Large intestine (tissue), 12 donors: Measurements from ENCODE around the gene FOLH1. TPM values are rescaled to one million over a fixed set of nuclear protein-coding genes. Genes with fewer than 3 reads are reported as not detected.
"Not testable (repeated sequence)": the region's sequence is repeated elsewhere in the genome, so short reads cannot be mapped to it uniquely, and the experiment has no call there.

Source experiments
- DNase-seq, 2 donors: peaks; one replicate each; pipeline versions ENCODE4 v3.0.0 to v3.0.0-alpha.2; 2013
- H3K27ac ChIP-seq: one replicate; pipeline ENCODE4 v1.5.1; 2013; ENCODE audit warnings: low read length
- H3K27me3 ChIP-seq: 2 replicates; pipeline ENCODE4 v1.6.1; 2013; ENCODE audit warnings: low read length; ENCODE audit not compliant: control insufficient read depth, insufficient read depth
- H3K36me3 ChIP-seq: 2 replicates; pipeline ENCODE4 v1.6.1; 2013; ENCODE audit warnings: low read length; ENCODE audit not compliant: control insufficient read depth, insufficient read depth
- H3K4me1 ChIP-seq: one replicate; pipeline ENCODE4 v1.6.1; 2013; ENCODE audit warnings: low read length; ENCODE audit not compliant: control insufficient read depth, insufficient read depth
- H3K4me3 ChIP-seq: one replicate; pipeline ENCODE4 v1.5.1; 2013; ENCODE audit warnings: low read length
- H3K9me3 ChIP-seq: one replicate; pipeline ENCODE4 v1.6.1; 2013; ENCODE audit warnings: mild to moderate bottlenecking, low read depth, low read length, moderate library complexity; ENCODE audit not compliant: control insufficient read depth
- WGBS: methylation state at CpG from one replicate; pipeline ENCODE4 v1.1.5; 2013; ENCODE audit warnings: low lambda C conversion rate; ENCODE audit not compliant: insufficient coverage; 5-methylcytosine and 5-hydroxymethylcytosine counted together
- long read RNA-seq, 11 donors: transcript quantifications; one replicate each; lab custom pipeline, GENCODE V29; 2026
- polyA plus RNA-seq: library from polyadenylated mRNA; unstranded; fragments of 120-200 nt; gene quantifications from one replicate; pipeline ENCODE4 v1.2.1, GENCODE V29; 2013

FOLH1 gene
- 322 TPM for polyA plus RNA-seq
- long read RNA-seq, donor 1, transcript FOLH1-201 (19 exons, 2,635 nt), result major isoform, 29 of 82 reads
- long read RNA-seq, donor 1, partial matches to known transcripts, result 48 of 82 reads
- long read RNA-seq, donor 1, other reads (novel, unspliced or antisense), result 0 of 82 reads
- long read RNA-seq, donor 2, transcript FOLH1-203 (18 exons, 2,403 nt), result minor isoform, 8 of 116 reads
- long read RNA-seq, donor 2, transcript FOLH1-201 (19 exons, 2,635 nt), result major isoform, 25 of 116 reads
- long read RNA-seq, donor 2, partial matches to known transcripts, result 80 of 116 reads
- long read RNA-seq, donor 2, other reads (novel, unspliced or antisense), result 0 of 116 reads
- long read RNA-seq, donor 3, result 0 reads
- long read RNA-seq, donor 4, transcript FOLH1-201 (19 exons, 2,635 nt), result major isoform, 6 of 32 reads
- long read RNA-seq, donor 4, partial matches to known transcripts, result 20 of 32 reads
- long read RNA-seq, donor 4, other reads (novel, unspliced or antisense), result 0 of 32 reads
- long read RNA-seq, donor 5, partial matches to known transcripts, result 12 of 16 reads
- long read RNA-seq, donor 5, other reads (novel, unspliced or antisense), result 0 of 16 reads
- long read RNA-seq, donor 6, transcript FOLH1-204 (14 exons, 1,976 nt), result minor isoform, 10 of 459 reads
- long read RNA-seq, donor 6, transcript FOLH1-203 (18 exons, 2,403 nt), result minor isoform, 14 of 459 reads
- long read RNA-seq, donor 6, transcript FOLH1-201 (19 exons, 2,635 nt), result major isoform, 98 of 459 reads
- long read RNA-seq, donor 6, partial matches to known transcripts, result 331 of 459 reads
- long read RNA-seq, donor 6, other reads (novel, unspliced or antisense), result 0 of 459 reads
- long read RNA-seq, donor 7, transcript FOLH1-201 (19 exons, 2,635 nt), result major isoform, 11 of 40 reads
- long read RNA-seq, donor 7, partial matches to known transcripts, result 23 of 40 reads
- long read RNA-seq, donor 7, other reads (novel, unspliced or antisense), result 0 of 40 reads
- long read RNA-seq, donor 8, transcript FOLH1-203 (18 exons, 2,403 nt), result minor isoform, 11 of 217 reads
- long read RNA-seq, donor 8, transcript FOLH1-201 (19 exons, 2,635 nt), result major isoform, 38 of 217 reads
- long read RNA-seq, donor 8, partial matches to known transcripts, result 163 of 217 reads
- long read RNA-seq, donor 8, other reads (novel, unspliced or antisense), result 0 of 217 reads
- long read RNA-seq, donor 9, transcript FOLH1-203 (18 exons, 2,403 nt), result minor isoform, 11 of 164 reads
- long read RNA-seq, donor 9, transcript FOLH1-201 (19 exons, 2,635 nt), result major isoform, 36 of 164 reads
- long read RNA-seq, donor 9, partial matches to known transcripts, result 112 of 164 reads
- long read RNA-seq, donor 9, other reads (novel, unspliced or antisense), result 0 of 164 reads
- long read RNA-seq, donor 10, transcript FOLH1-203 (18 exons, 2,403 nt), result minor isoform, 22 of 384 reads
- long read RNA-seq, donor 10, transcript FOLH1-204 (14 exons, 1,976 nt), result minor isoform, 10 of 384 reads
- long read RNA-seq, donor 10, transcript FOLH1-201 (19 exons, 2,635 nt), result major isoform, 129 of 384 reads
- long read RNA-seq, donor 10, partial matches to known transcripts, result 217 of 384 reads
- long read RNA-seq, donor 10, other reads (novel, unspliced or antisense), result 5 of 384 reads
- long read RNA-seq, donor 11, transcript FOLH1-201 (19 exons, 2,635 nt), result major isoform, 25 of 61 reads
- long read RNA-seq, donor 11, partial matches to known transcripts, result 32 of 61 reads
- long read RNA-seq, donor 11, other reads (novel, unspliced or antisense), result 0 of 61 reads

DNA sequence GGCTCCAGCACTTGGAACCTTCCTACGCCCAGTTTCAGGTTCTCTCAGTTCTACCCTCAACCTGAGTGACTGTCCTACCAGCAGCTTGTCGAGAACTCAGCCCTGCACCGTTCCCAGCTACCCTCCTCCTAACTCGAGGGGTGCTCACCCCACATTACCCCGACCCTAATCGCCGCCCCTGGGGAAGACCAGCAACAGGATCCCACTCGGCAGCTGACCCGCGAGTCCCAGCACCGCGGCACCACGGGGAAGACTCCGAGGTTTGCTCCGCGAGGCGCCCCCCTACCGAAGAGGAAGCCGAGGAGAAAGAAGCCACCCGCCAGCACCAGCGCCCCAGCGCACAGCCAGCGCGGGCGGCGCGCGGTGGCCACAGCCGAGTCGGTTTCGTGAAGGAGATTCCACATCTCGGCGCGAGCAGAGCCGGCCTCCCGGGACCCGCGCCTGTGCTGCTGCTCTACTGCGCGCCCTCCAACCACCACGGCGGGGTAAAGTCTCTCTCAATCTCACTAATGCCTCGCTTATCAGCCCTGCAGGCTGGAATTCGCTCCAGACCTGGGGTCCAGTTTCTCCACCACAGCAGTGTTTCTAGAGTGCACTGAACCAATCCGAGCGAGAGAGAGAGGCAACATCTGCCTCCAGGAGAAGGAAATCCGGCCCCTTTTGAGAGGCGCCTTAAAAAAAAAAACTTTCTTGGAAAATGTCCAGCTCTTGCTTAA lies at the start of gene FOLH1:
Gene FOLH1, minus strand, starts transcription at position 597 of the 716 bp plus-strand sequence. Its CDS starts 193 bp downstream, at position 404.
- H3K36me3 ChIP-seq, result peaks cover 10% of the 10 kb centered on the region
- no peaks in the 10 kb centered on the region for H3K27me3 ChIP-seq
- peak within 1 kb of the TSS; percentile 94 for H3K27ac ChIP-seq
- H3K4me1 ChIP-seq, result no peaks in the 10 kb centered on the region
- WGBS, result no CpG with 5 or more reads among the region's 48 CpGs
- DNase-seq, result peak; percentile 88 to 94
- no peaks in the 10 kb centered on the region for H3K9me3 ChIP-seq
- H3K4me3 ChIP-seq, result peak within 1 kb of the TSS; percentile 87

DNA sequence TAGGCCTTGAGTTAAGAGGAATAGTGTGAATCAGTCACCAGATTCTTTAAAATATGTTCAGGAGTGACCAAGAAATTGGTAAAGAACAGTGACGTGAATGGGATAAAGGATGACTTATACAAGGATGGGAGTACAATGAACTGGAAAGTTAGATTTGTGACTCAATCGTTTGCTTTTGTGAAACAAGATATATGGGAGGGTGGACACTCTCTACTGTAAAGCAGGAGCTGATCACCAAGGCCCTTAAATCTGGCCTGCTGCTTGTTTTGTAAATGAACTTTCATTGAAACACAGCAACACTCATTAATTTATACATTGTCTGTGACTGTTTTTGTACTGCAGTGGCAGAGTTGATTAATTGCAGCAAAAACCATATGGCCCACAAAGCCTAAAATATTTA lies 46.7 kb upstream of the FOLH1 start:
- not testable (repeated sequence) for H3K4me3 ChIP-seq, H3K27ac ChIP-seq, H3K9me3 ChIP-seq, H3K36me3 ChIP-seq, H3K27me3 ChIP-seq, H3K4me1 ChIP-seq, DNase-seq
- 90% methylated on average over 2 of the region's 2 CpGs for WGBS

DNA sequence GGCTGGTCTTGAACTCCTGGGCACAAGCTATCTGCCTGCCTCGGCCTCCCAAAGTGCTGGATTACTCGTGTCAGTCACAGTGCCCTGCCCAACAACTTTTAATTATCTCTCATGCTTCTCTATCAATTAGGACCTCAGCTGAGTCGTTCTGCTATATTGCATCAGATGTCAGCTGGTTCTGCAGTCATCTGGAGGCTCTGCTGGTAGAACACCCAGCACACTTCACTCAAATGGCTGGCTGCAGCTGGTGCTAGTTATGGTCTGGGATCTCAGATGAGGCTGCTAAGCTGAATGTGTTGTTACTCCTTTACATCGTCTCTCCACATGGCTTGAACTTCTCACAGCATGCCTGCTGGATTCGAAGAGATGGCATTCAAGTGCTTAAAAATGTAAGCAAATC lies 42.8 kb upstream of the FOLH1 start:
- H3K4me3 ChIP-seq, H3K9me3 ChIP-seq, H3K36me3 ChIP-seq, DNase-seq, H3K4me1 ChIP-seq, H3K27ac ChIP-seq, H3K27me3 ChIP-seq: not testable (repeated sequence)
- WGBS, result no CpG with 5 or more reads among the region's 5 CpGs

DNA sequence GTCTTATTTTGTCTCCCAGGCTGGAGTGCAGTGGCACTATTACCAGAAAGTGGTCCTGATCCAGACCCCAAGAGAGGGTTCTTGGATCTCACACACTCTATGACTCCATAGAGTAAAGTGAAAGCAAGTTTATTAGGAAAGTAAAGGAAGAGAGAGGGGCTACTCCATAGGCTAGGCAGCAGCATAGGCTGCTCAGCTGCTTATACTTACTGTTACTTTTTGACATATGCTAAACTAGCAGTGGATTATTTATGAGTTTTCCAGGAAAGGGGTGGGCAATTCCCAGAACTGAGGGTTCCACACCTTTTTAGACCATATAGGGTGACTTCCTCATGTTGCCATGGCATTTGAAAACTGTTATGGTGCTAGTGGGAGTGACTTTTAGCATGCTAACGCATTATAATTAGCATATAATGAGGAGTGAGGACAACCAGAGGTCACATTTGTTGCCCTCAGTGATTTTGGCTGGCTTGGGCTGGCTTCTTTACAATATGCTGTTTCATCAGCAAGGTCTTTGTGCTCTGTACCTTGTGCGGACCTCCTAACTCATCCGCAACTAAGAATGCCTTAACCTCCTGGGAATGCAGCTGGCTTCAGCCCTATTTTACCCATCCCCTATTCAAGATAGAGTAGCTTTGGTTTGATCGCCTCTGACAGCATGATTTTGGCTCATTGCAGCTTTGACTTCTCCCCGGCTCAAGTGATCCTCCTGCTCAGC lies 42.2 kb upstream of the FOLH1 start:
- not testable (repeated sequence) for H3K27me3 ChIP-seq, H3K27ac ChIP-seq, H3K9me3 ChIP-seq, H3K4me1 ChIP-seq, H3K4me3 ChIP-seq, DNase-seq, H3K36me3 ChIP-seq
- no CpG with 5 or more reads among the region's 5 CpGs for WGBS

DNA sequence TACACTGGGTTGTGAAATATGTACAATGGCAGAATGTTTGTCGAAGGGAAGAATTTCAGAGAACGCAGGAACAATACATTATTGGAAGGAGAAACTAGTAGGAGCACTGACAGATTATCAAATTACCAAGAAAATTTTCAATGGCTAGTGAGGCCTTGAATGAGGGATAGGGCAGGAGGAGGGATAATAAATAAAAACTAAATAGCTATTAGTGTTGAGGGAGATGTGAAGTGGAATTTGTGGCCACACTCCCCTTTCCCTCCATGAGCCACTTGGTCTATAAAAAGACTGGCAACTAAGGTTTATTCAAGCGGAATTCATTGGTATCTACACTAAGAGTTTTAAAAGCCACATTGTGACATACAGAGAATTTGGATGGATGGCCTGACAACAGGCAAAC lies 41.0 kb upstream of the FOLH1 start:
- not testable (repeated sequence) for H3K4me3 ChIP-seq, H3K9me3 ChIP-seq, DNase-seq, H3K36me3 ChIP-seq, H3K27ac ChIP-seq, H3K4me1 ChIP-seq, H3K27me3 ChIP-seq
- WGBS, result 100% methylated on average over 1 of the region's 3 CpGs

DNA sequence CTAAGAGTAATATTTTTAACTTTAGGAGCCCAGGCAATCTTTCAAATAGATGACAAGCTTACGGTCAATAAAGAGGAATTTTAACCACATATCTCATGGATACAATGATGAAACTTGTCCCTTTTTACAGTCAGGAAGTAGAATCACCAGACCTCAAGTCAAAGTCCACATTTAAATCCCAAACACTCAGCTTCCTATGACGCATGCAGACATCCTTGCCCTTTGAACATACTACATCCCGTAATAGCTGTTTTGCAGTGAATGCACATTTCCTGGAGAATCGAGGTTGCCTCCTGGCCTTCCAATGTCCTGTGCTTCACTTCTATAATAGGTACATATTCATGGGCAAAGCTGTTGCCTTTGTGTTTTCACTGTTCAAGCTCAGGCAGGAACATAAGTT lies 25.3 kb upstream of the FOLH1 start:
- not testable (repeated sequence) for H3K4me3 ChIP-seq, H3K27me3 ChIP-seq, H3K36me3 ChIP-seq, H3K9me3 ChIP-seq, H3K4me1 ChIP-seq
- DNase-seq, result peak; percentile 82 to 90
- WGBS, result 0% methylated on average over 1 of the region's 4 CpGs
- H3K27ac ChIP-seq, result peak overlapping the region; percentile 57

DNA sequence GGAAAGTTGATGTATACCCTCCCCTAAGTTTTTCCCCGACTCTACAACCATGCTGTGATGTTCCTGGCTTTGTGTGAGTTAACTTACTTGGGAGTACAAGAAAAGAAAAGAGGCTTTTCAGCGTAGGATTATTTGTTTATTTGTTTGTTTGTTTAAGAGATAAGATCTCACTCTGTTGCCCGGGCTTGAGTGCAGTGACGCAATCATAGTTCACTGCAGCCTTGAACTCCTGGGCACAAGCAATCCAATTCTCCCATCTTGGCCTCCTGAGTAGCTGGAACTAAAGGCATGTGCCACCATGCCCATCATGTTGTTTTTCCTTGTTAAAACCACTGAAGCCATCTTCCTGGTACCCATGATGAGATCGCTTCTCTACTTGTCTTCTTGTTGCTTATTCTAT lies 24.6 kb upstream of the FOLH1 start:
- H3K4me3 ChIP-seq, DNase-seq, H3K27me3 ChIP-seq, H3K36me3 ChIP-seq, H3K4me1 ChIP-seq, H3K9me3 ChIP-seq: not testable (repeated sequence)
- WGBS, result 93% methylated on average over 2 of the region's 5 CpGs
- H3K27ac ChIP-seq, result peak overlapping the region; percentile 57

DNA sequence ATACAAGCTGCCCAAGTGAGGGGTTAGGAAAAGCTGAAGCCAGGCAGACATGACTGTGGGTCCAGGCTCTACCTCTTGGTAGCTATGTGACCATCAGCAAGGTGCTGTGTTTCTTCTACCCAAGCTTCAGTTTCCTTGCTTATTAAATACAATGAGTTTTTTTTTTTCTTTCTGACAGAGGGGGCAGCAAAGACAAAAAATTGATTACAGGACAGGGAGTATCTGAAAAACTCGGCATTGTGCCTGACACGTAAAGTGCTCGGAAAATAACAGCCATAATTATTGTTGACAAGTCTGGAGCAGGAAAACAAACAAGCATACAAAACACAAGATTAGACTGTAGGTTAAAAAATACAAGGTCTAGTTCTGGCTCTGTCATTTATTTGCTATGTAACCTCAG lies 23.3 kb upstream of the FOLH1 start:
- H3K4me1 ChIP-seq, H3K9me3 ChIP-seq, H3K36me3 ChIP-seq, H3K27me3 ChIP-seq, H3K27ac ChIP-seq, H3K4me3 ChIP-seq, DNase-seq: not testable (repeated sequence)
- 77% methylated on average over 3 of the region's 3 CpGs for WGBS

DNA sequence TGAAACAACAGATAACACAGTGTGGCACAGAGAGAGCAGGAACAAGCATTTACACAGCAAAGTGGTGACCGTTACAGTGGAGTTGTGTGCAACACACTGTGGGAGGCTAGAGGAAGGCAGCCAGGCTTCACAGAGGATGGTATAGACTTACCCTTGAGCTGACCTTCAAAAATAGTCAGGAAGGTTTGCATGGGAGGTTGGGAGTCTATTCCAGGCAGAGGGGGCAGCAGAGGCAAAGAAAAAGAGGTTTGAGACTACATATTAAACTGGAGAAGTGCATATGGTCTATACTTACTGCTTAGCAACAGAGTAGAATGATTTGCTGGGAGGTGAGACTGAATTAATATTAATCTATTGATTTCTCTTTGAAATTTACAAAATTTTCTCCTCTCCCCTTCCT lies 22.1 kb upstream of the FOLH1 start:
- WGBS, result no CpG with 5 or more reads among the region's 1 CpG

More for the DNA sequence above, 22.1 kb upstream of the FOLH1 start:
- peak in 1 of 2 donors; percentile 17 for DNase-seq
- not testable (repeated sequence) for H3K36me3 ChIP-seq, H3K4me3 ChIP-seq, H3K27ac ChIP-seq, H3K9me3 ChIP-seq, H3K27me3 ChIP-seq, H3K4me1 ChIP-seq
